CD14-positive monocyte (primary cell): ENCODE data around the gene SLAMF6. TPM values are rescaled to one million over a fixed set of nuclear protein-coding genes. Genes with fewer than 3 reads are reported as not detected.
"Not testable (repeated sequence)": the region's sequence is repeated elsewhere in the genome, so short reads cannot be mapped to it uniquely, and the experiment has no call there.

ENCODE experiments used
- DNase-seq, 3 donors: peaks; one replicate each; pipeline ENCODE4 v3.0.0-alpha.2; 2011 to 2022
- H2AFZ ChIP-seq: 2 replicates; pipeline ENCODE4 v1.6.0; 2012; ENCODE audit warnings: mild to moderate bottlenecking, low read depth, low read length, inconsistent platforms; ENCODE audit not compliant: insufficient read depth, poor library complexity, severe bottlenecking
- H3K27ac ChIP-seq, 2 donors: 1 replicate in 1 of 2; 2 replicates in 1 of 2; pipeline ENCODE4 v1.5.1; 2012 to 2013; ENCODE audit warnings: low read length in 2 of 2, control low read depth in 1 of 2, inconsistent platforms in 1 of 2, low read depth in 1 of 2, mild to moderate bottlenecking in 1 of 2
- H3K27me3 ChIP-seq, 2 donors: one replicate each; pipeline versions ENCODE4 v1.6.0 to v1.6.1; 2011 to 2013; ENCODE audit warnings: low read length in 2 of 2; ENCODE audit not compliant: control insufficient read depth in 2 of 2, insufficient read depth in 2 of 2
- H3K36me3 ChIP-seq, 2 donors: replicated peaks in 1 of 2; 1 replicate in 1 of 2; 2 replicates in 1 of 2; pipeline versions ENCODE4 v1.5.1 to v1.6.1; 2012 to 2013; ENCODE audit warnings: low read length in 2 of 2, control low read depth in 1 of 2, inconsistent platforms in 1 of 2, mild to moderate bottlenecking in 1 of 2; ENCODE audit not compliant: insufficient read depth in 2 of 2, control insufficient read depth in 1 of 2
- H3K4me1 ChIP-seq, 2 donors: 1 replicate in 1 of 2; 2 replicates in 1 of 2; pipeline versions ENCODE4 v1.5.1 to v1.6.1; 2012 to 2013; ENCODE audit warnings: low read length in 2 of 2, control low read depth in 1 of 2, inconsistent platforms in 1 of 2, mild to moderate bottlenecking in 1 of 2, moderate library complexity in 1 of 2; ENCODE audit not compliant: insufficient read depth in 2 of 2, control insufficient read depth in 1 of 2
- H3K4me2 ChIP-seq: replicated peaks from 2 replicates; pipeline ENCODE3; 2012; ENCODE audit warnings: low read length, moderate library complexity, mild to moderate bottlenecking; ENCODE audit not compliant: poor library complexity, severe bottlenecking; ENCODE audit errors: extremely low read depth
- H3K4me3 ChIP-seq, 3 experiments: fragments of 200-600 bp in 1 of 3; sonication (generic) in 1 of 3; replicated peaks in 1 of 3; 1 replicate in 2 of 3; 2 replicates in 1 of 3; pipeline ENCODE4 v1.5.1; 2011 to 2013; ENCODE audit warnings: low read length in 3 of 3, mild to moderate bottlenecking in 3 of 3, control low read depth in 2 of 3, low read depth in 2 of 3, inconsistent platforms in 1 of 3, moderate library complexity in 1 of 3
- H3K79me2 ChIP-seq: 2 replicates; pipeline ENCODE4 v1.6.0; 2012; ENCODE audit warnings: mild to moderate bottlenecking, control low read depth, inconsistent platforms, low read length, moderate library complexity; ENCODE audit not compliant: insufficient read depth
- H3K9ac ChIP-seq: 2 replicates; pipeline ENCODE4 v1.6.0; 2017; ENCODE audit warnings: low read length, mild to moderate bottlenecking; ENCODE audit not compliant: insufficient read depth, poor library complexity, severe bottlenecking
- H3K9me3 ChIP-seq, 2 donors: replicated peaks in 1 of 2; 1 replicate in 1 of 2; 2 replicates in 1 of 2; pipeline versions ENCODE4 v1.5.1 to v1.6.1; 2012 to 2013; ENCODE audit warnings: low read length in 2 of 2, control low read depth in 1 of 2; ENCODE audit not compliant: control insufficient read depth in 1 of 2, insufficient read depth in 1 of 2
- H4K20me1 ChIP-seq: 2 replicates; pipeline ENCODE4 v1.6.0; 2012; ENCODE audit warnings: mild to moderate bottlenecking, low read length, control low read depth, moderate library complexity; ENCODE audit not compliant: insufficient read depth
- H3K27ac Mint-ChIP-seq, 7 donors: one replicate each; pipeline ENCODE4 v1.8.0; 2020; ENCODE audit warnings: mild to moderate bottlenecking in 7 of 7, mixed read lengths in 7 of 7, moderate library complexity in 6 of 7, inconsistent platforms in 2 of 7
- H3K27me3 Mint-ChIP-seq, 3 donors: one replicate each; pipeline ENCODE4 v1.8.0; 2021 to 2022; ENCODE audit warnings: low read depth in 3 of 3, mild to moderate bottlenecking in 3 of 3, mixed read lengths in 3 of 3, moderate library complexity in 3 of 3, inconsistent platforms in 1 of 3
- H3K36me3 Mint-ChIP-seq, 2 donors: one replicate each; pipeline ENCODE4 v1.8.0; 2020; ENCODE audit warnings: mixed read lengths in 2 of 2, inconsistent platforms in 1 of 2, mild to moderate bottlenecking in 1 of 2
- H3K4me1 Mint-ChIP-seq: one replicate; pipeline ENCODE4 v1.8.0; 2020; ENCODE audit warnings: mild to moderate bottlenecking, mixed read lengths
- H3K4me3 Mint-ChIP-seq, 2 donors: one replicate each; pipeline ENCODE4 v1.8.0; 2020; ENCODE audit warnings: mild to moderate bottlenecking in 2 of 2, mixed read lengths in 2 of 2, moderate library complexity in 1 of 2
- H3K9me3 Mint-ChIP-seq, 7 donors: one replicate each; pipeline ENCODE4 v1.8.0; 2020 to 2022; ENCODE audit warnings: mixed read lengths in 7 of 7, mild to moderate bottlenecking in 6 of 7, moderate library complexity in 6 of 7, inconsistent platforms in 2 of 7
- WGBS: methylation state at CpG from one replicate; pipeline ENCODE4 v1.1.5; 2013; ENCODE audit warnings: missing lambda C conversion rate; ENCODE audit not compliant: insufficient coverage; 5-methylcytosine and 5-hydroxymethylcytosine counted together
- intact Hi-C, 2 donors: fragments of 100-400 bp; cut with micrococcal nuclease; formaldehyde crosslinking; loops; one replicate each; pipeline versions ENCODE4 v1.15.0 to v1.15.1; 2023
- polyA plus RNA-seq, 3 donors: library from polyadenylated mRNA; depleted of rRNA in 1 of 3; unstranded in 2 of 3; stranded (reverse) in 1 of 3; fragments of 300-500 nt in 2 of 3; fragments of >200 nt in 1 of 3; fragmentation: Illumina TruSeq in 2 of 3; gene quantifications; 1 replicate in 2 of 3; 2 replicates in 1 of 3; pipeline ENCODE4 v1.2.3, GENCODE V29; 2012 to 2021
- TF ChIP-seq, protein P1 (sequence below): fragments of 200-600 bp; IDR thresholded peaks from one replicate; pipeline ENCODE4 v1.8.0; 2022; ENCODE audit warnings: antibody characterized with exemption, mild to moderate bottlenecking

The SLAMF6 gene
- polyA plus RNA-seq, 3 donors = 0.32 to 0.72 (median 0.50) TPM

DNA sequence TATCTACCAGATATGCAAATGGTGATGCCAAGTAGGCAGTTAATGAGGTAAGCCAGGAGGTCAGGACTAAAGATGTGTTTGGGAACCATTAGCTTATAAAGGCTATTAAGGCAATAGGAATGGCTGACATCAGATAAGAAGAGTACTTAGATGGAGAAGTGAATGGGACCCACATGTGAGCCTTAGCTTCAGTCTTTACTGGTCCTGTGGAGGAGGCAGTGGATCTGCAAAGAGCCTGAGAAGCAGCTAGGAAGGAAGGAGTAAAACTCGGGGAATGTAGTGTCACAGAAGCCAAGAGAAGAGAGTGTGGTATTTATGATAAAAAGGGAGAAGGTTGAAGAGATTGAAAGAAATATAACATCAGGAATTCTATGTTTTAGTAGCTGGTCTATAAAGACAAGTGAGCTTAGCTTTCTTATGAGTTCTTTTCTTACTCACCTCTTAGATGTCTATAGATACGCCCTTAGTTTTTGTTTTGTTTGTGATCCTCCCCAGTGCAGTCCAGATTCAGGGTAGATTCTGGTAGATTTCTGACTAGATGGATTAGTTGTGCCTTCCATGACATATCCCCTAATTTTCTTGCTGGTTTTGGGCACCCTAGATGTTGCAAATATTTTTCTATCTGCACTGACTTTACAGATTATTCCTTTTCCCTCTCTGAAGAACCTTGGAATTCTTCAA, 39.4 kb downstream of the SLAMF6 start:
- H3K27me3 Mint-ChIP-seq = peaks cover 2 to 4% (median 2%) of the 10 kb centered on the region in 3 donors
- no peaks in the 10 kb centered on the region for H3K4me1 Mint-ChIP-seq
- H3K27ac Mint-ChIP-seq = no peak overlapping the region
- peaks cover 6 to 25% (median 15%) of the 10 kb centered on the region in 7 donors for H3K9me3 Mint-ChIP-seq
- Histone ChIP-seq H3K4me2 (no peak overlapping the region), H3K27ac (no peak overlapping the region), H3K9ac (no peak overlapping the region), H3K27me3 (no peaks in the 10 kb centered on the region), H3K79me2 (no peaks in the 10 kb centered on the region), H3K4me3 (no peak overlapping the region), H4K20me1 (no peaks in the 10 kb centered on the region), H3K4me1 (no peaks in the 10 kb centered on the region), H3K9me3 (peaks cover 0 to 7% of the 10 kb centered on the region in 2 donors), H3K36me3 (no peaks in the 10 kb centered on the region), H2AFZ (no peak overlapping the region)
- WGBS = 80% methylated on average over 1 of the region's 2 CpGs
- DNase-seq = no peak
- TF ChIP-seq, protein P1, sequence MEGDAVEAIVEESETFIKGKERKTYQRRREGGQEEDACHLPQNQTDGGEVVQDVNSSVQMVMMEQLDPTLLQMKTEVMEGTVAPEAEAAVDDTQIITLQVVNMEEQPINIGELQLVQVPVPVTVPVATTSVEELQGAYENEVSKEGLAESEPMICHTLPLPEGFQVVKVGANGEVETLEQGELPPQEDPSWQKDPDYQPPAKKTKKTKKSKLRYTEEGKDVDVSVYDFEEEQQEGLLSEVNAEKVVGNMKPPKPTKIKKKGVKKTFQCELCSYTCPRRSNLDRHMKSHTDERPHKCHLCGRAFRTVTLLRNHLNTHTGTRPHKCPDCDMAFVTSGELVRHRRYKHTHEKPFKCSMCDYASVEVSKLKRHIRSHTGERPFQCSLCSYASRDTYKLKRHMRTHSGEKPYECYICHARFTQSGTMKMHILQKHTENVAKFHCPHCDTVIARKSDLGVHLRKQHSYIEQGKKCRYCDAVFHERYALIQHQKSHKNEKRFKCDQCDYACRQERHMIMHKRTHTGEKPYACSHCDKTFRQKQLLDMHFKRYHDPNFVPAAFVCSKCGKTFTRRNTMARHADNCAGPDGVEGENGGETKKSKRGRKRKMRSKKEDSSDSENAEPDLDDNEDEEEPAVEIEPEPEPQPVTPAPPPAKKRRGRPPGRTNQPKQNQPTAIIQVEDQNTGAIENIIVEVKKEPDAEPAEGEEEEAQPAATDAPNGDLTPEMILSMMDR = no peak
- intact Hi-C loops = no loop called here
- H3K36me3 Mint-ChIP-seq = no peaks in the 10 kb centered on the region
- no peak overlapping the region for H3K4me3 Mint-ChIP-seq

DNA sequence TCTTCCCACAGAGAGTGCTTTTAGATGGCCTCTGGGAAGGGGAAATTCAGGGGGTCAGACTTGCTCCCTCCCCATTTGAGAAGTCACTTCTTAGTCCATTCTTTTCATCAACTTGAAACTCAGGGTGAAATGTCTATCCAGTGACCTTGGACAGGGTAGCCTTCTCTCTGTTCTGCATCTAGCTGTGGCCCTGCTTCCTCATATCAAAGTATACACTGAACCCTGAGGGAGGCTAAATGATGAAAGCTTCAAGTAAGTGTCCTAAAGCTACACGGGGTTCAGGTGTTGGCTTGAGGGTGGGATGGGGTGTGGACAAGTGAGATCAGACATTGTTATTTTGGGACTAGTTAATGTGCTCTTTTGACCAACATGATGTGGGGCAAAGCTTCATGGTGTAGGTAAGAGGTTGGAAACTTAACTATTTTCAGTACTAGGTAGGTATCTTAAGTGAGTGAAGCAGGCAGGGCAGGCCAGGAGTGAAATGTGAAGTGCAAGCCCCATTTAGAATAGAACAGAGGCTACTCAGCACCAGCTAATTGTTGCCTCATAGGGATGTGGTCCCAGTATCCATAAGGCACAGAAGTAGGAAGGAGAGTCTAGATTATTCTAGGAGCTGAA, 41.0 kb downstream of the SLAMF6 start:
- DNase-seq = no peak
- TF ChIP-seq, protein P1 = no peak
- Histone ChIP-seq H3K79me2 (no peaks in the 10 kb centered on the region), H3K4me3 (no peak overlapping the region), H3K27ac (no peak overlapping the region), H3K36me3 (no peaks in the 10 kb centered on the region), H3K9ac (no peak overlapping the region), H2AFZ (no peak overlapping the region), H3K9me3 (peaks cover 0 to 7% of the 10 kb centered on the region in 2 donors), H4K20me1 (no peaks in the 10 kb centered on the region), H3K4me1 (no peaks in the 10 kb centered on the region), H3K27me3 (no peaks in the 10 kb centered on the region), H3K4me2 (no peak overlapping the region)
- 86% methylated on average over 1 of the region's 1 CpG for WGBS
- no peaks in the 10 kb centered on the region for H3K36me3 Mint-ChIP-seq
- H3K27me3 Mint-ChIP-seq = peaks cover 2 to 4% (median 2%) of the 10 kb centered on the region in 3 donors
- no peak overlapping the region for H3K27ac Mint-ChIP-seq
- H3K4me3 Mint-ChIP-seq = no peak overlapping the region
- peaks cover 8 to 25% (median 15%) of the 10 kb centered on the region in 7 donors for H3K9me3 Mint-ChIP-seq
- intact Hi-C loops = no loop called here
- no peaks in the 10 kb centered on the region for H3K4me1 Mint-ChIP-seq

DNA sequence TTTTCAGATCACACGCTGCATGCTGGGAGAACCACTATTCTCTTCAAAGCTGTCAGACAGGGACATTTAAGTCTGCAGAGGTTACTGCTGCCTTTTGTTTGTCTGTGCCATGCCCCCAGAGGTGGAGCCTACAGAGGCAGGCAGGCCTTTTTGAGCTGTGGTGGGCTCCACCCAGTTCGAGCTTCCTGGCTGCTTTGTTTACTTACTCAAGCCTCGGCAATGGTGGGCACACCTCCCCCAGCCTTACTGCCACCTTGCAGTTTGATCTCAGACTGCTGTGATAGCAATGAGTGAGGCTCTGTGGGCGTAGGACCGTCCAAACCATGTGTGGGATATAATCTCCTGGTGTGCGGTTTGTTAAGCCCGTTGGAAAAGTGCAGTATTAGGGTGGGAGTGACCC, 42.3 kb downstream of the SLAMF6 start:
- WGBS = 100% methylated on average over 5 of the region's 7 CpGs
- H3K4me3 Mint-ChIP-seq, H3K27ac Mint-ChIP-seq, H2AFZ ChIP-seq, H4K20me1 ChIP-seq, H3K36me3 ChIP-seq, H3K27me3 Mint-ChIP-seq, H3K9ac ChIP-seq, H3K27ac ChIP-seq, H3K4me1 ChIP-seq, DNase-seq, H3K4me3 ChIP-seq, H3K36me3 Mint-ChIP-seq, H3K9me3 ChIP-seq, H3K27me3 ChIP-seq, H3K4me1 Mint-ChIP-seq, H3K79me2 ChIP-seq, H3K4me2 ChIP-seq, intact Hi-C loops: not testable (repeated sequence)
- H3K9me3 Mint-ChIP-seq = peaks cover 8 to 25% (median 15%) of the 10 kb centered on the region in 7 donors
